Measurements from ENCODE around the gene RPTOR.

The RPTOR gene

GRCh38 chr17:80971704-80972304, 427.2 kb downstream of the RPTOR start:
- no peak for DNase-seq

- no peak for DNase-seq
Observed at GRCh38 chr17:80976701-80977100, 432.1 kb downstream of the RPTOR start.

- no peak for DNase-seq
Observed at GRCh38 chr17:80977172-80977571, 432.5 kb downstream of the RPTOR start.

GRCh38 chr17:80978499-80979497, 434.2 kb downstream of the RPTOR start:
- DNase-seq = no peak

- DNase-seq = no peak
Observed at GRCh38 chr17:80979547-80980378, 435.1 kb downstream of the RPTOR start.

- DNase-seq = peak in 1 of 4 experiments; percentile 30
Observed at GRCh38 chr17:80980397-80981061, 435.9 kb downstream of the RPTOR start.

GRCh38 chr17:80981062-80981902, 436.6 kb downstream of the RPTOR start:
- DNase-seq = peak; percentile 22 to 35 (median 29)

GRCh38 chr17:80981929-80982425, 437.3 kb downstream of the RPTOR start:
- DNase-seq = no peak

GRCh38 chr17:80982426-80982974, 437.9 kb downstream of the RPTOR start:
- no peak for DNase-seq

GRCh38 chr17:80983545-80983944, 438.9 kb downstream of the RPTOR start:
- DNase-seq = no peak

GRCh38 chr17:80984749-80985148, 440.1 kb downstream of the RPTOR start:
- DNase-seq = no peak

GRCh38 chr17:80986046-80986445, 441.4 kb downstream of the RPTOR start:
- DNase-seq = no peak

- no peak for DNase-seq
Observed at GRCh38 chr17:80986816-80987475, 442.3 kb downstream of the RPTOR start.

GRCh38 chr17:80987941-80988461, 443.4 kb downstream of the RPTOR start:
- no peak for DNase-seq

GRCh38 chr17:80989586-80989913, 444.9 kb downstream of the RPTOR start:
- no peak for DNase-seq

- no peak for DNase-seq
Observed at GRCh38 chr17:80990921-80991644, 446.4 kb downstream of the RPTOR start.

- peak; percentile 48 to 56 (median 51) for DNase-seq
Observed at GRCh38 chr17:80991645-80992076, 447.0 kb downstream of the RPTOR start, which contains the start of gene CHMP6. TSS of gene CHMP6 (plus strand) at chr17:80991841. CDS start at chr17:80991919, 78 bp downstream.

- no peak for DNase-seq
Observed at GRCh38 chr17:80992077-80992947, 447.7 kb downstream of the RPTOR start.
